Glomerular visceral epithelial cell (primary cell): ENCODE results near the gene TSPAN3.

ENCODE experiments used
- DNase-seq: peaks from one replicate; pipeline ENCODE4 v3.0.0-alpha.2; 2016; ENCODE audit errors: extremely low spot score

The TSPAN3 gene

GRCh38 chr15:77009646-77010311 is 61.1 kb downstream of the TSPAN3 start:
- DNase-seq = peak; percentile 34

GRCh38 chr15:77009176-77009575 is 61.7 kb downstream of the TSPAN3 start:
- no peak for DNase-seq

- DNase-seq = no peak
Measured at GRCh38 chr15:77004189-77004588, 66.7 kb downstream of the TSPAN3 start.

GRCh38 chr15:77002954-77003912 is 67.7 kb downstream of the TSPAN3 start:
- DNase-seq = no peak

- no peak for DNase-seq
Measured at GRCh38 chr15:77002436-77002835, 68.5 kb downstream of the TSPAN3 start.

- DNase-seq = no peak
Measured at GRCh38 chr15:77001966-77002365, 68.9 kb downstream of the TSPAN3 start.

- DNase-seq = no peak
Measured at GRCh38 chr15:77001351-77001750, 69.6 kb downstream of the TSPAN3 start.

GRCh38 chr15:76999996-77000395 is 70.9 kb downstream of the TSPAN3 start:
- no peak for DNase-seq

GRCh38 chr15:76998663-76999285 is 72.1 kb downstream of the TSPAN3 start:
- DNase-seq = no peak

- peak; percentile 27 for DNase-seq
Measured at GRCh38 chr15:76996526-76997401, 74.1 kb downstream of the TSPAN3 start.

GRCh38 chr15:76996076-76996525 is 74.8 kb downstream of the TSPAN3 start:
- no peak for DNase-seq

GRCh38 chr15:76994971-76995945 is 75.7 kb downstream of the TSPAN3 start, which contains the start of gene PSTPIP1:
Gene PSTPIP1 (plus strand): TSS chr15:76995126. CDS start chr15:76995574, 448 bp downstream.
- DNase-seq = no peak

- DNase-seq = no peak
Measured at GRCh38 chr15:76994496-76994895, 76.4 kb downstream of the TSPAN3 start.

GRCh38 chr15:76994001-76994400 is 76.9 kb downstream of the TSPAN3 start:
- peak; percentile 24 for DNase-seq

- no peak for DNase-seq
Measured at GRCh38 chr15:76993114-76993725, 77.7 kb downstream of the TSPAN3 start.

- DNase-seq = no peak
Measured at GRCh38 chr15:76991741-76992645, 78.9 kb downstream of the TSPAN3 start.
